HepG2 (cell line): ENCODE results near the gene NYAP1. TPM values are rescaled to one million over a fixed set of nuclear protein-coding genes. Genes with fewer than 3 reads are reported as not detected.

ENCODE experiments used
- ATF7-NPFF ChIP-seq: sonication (generic); formaldehyde crosslinking; IDR thresholded peaks from 2 replicates; pipeline ENCODE4 v1.8.1; 2023; ENCODE audit warnings: mild to moderate bottlenecking, low read depth, missing genetic modification reagents, moderate library complexity
- CAMTA2 ChIP-seq: sonication (generic); formaldehyde crosslinking; IDR thresholded peaks from 2 replicates; pipeline ENCODE4 v1.4.0; 2020; ENCODE audit warnings: mild to moderate bottlenecking, missing genetic modification reagents, borderline replicate concordance
- FOXA1 ChIP-seq, 2 experiments: fragments of 450-650 bp in 1 of 2; sonication (generic) in 1 of 2; formaldehyde crosslinking in 1 of 2; IDR thresholded peaks; 2 replicates each; pipeline versions ENCODE4 v1.4.0 to v1.6.1; 2016 to 2020; ENCODE audit warnings: missing genetic modification reagents in 1 of 2
- FOXP1 ChIP-seq, 2 experiments: fragments of 450-650 bp in 1 of 2; IDR thresholded peaks; 2 replicates each; pipeline ENCODE4 v1.6.1; 2017 to 2018; ENCODE audit warnings: antibody characterized with exemption in 1 of 2
- GTF3A ChIP-seq: sonication (generic); formaldehyde crosslinking; conservative IDR thresholded peaks from 2 replicates; pipeline ENCODE4 v1.4.0; 2020; ENCODE audit warnings: mild to moderate bottlenecking, missing genetic modification reagents
- HNRNPK ChIP-seq: fragments of 200-400 bp; formaldehyde crosslinking; IDR thresholded peaks from 2 replicates; pipeline ENCODE4 v1.6.1; 2018; ENCODE audit warnings: low read length, low read depth, moderate library complexity, mild to moderate bottlenecking; ENCODE audit not compliant: poor library complexity, severe bottlenecking
- HOXA7 ChIP-seq: sonication (generic); formaldehyde crosslinking; IDR thresholded peaks from 2 replicates; pipeline ENCODE4 v1.8.1; 2022; ENCODE audit warnings: mild to moderate bottlenecking, missing genetic modification reagents, moderate library complexity
- ISX ChIP-seq: sonication (generic); formaldehyde crosslinking; conservative IDR thresholded peaks from 2 replicates; pipeline ENCODE4 v1.5.0; 2020; ENCODE audit warnings: missing genetic modification reagents
- KDM1A ChIP-seq: IDR thresholded peaks from 2 replicates; pipeline ENCODE4 v1.6.1; 2016; ENCODE audit warnings: missing compliant biosample characterization
- MAFG ChIP-seq: sonication (generic); formaldehyde crosslinking; IDR thresholded peaks from 2 replicates; pipeline ENCODE4 v1.5.1; 2020; ENCODE audit warnings: mild to moderate bottlenecking, missing genetic modification reagents
- PHF21A ChIP-seq: sonication (generic); formaldehyde crosslinking; IDR thresholded peaks from 2 replicates; pipeline ENCODE4 v1.5.0; 2020; ENCODE audit warnings: mild to moderate bottlenecking, missing genetic modification reagents
- PHF5A ChIP-seq: IDR thresholded peaks from one replicate; pipeline ENCODE4 v1.6.1; 2018; ENCODE audit warnings: low read depth, missing genetic modification reagents; ENCODE audit not compliant: unreplicated experiment
- U2AF1 ChIP-seq: fragments of 200-400 bp; formaldehyde crosslinking; optimal IDR thresholded peaks from 2 replicates; pipeline ENCODE3; 2017; ENCODE audit warnings: mild to moderate bottlenecking, low read depth, low read length
- ZBTB3 ChIP-seq: sonication (generic); formaldehyde crosslinking; IDR thresholded peaks from 2 replicates; pipeline ENCODE4 v1.4.0; 2020; ENCODE audit warnings: low read depth, mild to moderate bottlenecking, moderate library complexity, missing genetic modification reagents, borderline replicate concordance
- ZFP36 ChIP-seq: fragments of 150-350 bp; IDR thresholded peaks from 2 replicates; pipeline ENCODE4 v1.6.1; 2018; ENCODE audit warnings: borderline replicate concordance, low read length, low read depth; ENCODE audit not compliant: partially characterized antibody
- ZNF451 ChIP-seq: sonication (generic); formaldehyde crosslinking; IDR thresholded peaks from 2 replicates; pipeline ENCODE4 v1.5.0; 2020; ENCODE audit warnings: mild to moderate bottlenecking, missing genetic modification reagents
- ZNF468 ChIP-seq: sonication (generic); formaldehyde crosslinking; IDR thresholded peaks from 2 replicates; pipeline ENCODE4 v1.8.0; 2022; ENCODE audit warnings: mild to moderate bottlenecking, moderate library complexity, missing genetic modification reagents
- ZNF547 ChIP-seq: sonication (generic); formaldehyde crosslinking; IDR thresholded peaks from 2 replicates; pipeline ENCODE4 v1.5.1; 2020; ENCODE audit warnings: mild to moderate bottlenecking, missing genetic modification reagents
- ZNF672 ChIP-seq: sonication (generic); formaldehyde crosslinking; IDR thresholded peaks from 2 replicates; pipeline ENCODE4 v1.8.1; 2022; ENCODE audit warnings: missing genetic modification reagents
- ZSCAN20 ChIP-seq: sonication (generic); formaldehyde crosslinking; IDR thresholded peaks from 2 replicates; pipeline ENCODE4 v1.4.0; 2020; ENCODE audit warnings: missing genetic modification reagents, mild to moderate bottlenecking, borderline replicate concordance
- ZSCAN31 ChIP-seq: sonication (generic); formaldehyde crosslinking; IDR thresholded peaks from 2 replicates; pipeline ENCODE4 v1.5.0; 2020; ENCODE audit warnings: low read depth, mild to moderate bottlenecking, missing genetic modification reagents
- polyA plus RNA-seq, 8 experiments: library from polyadenylated mRNA; depleted of rRNA in 3 of 8; stranded (reverse) in 7 of 8; unstranded in 1 of 8; fragments of >200 nt; fragmentation: Illumina TruSeq in 4 of 8; extraction: Trizol in 4 of 8; gene quantifications; 2 replicates each; pipeline versions ENCODE4 v1.2.1 to v1.2.3, GENCODE V29; 2011 to 2016; ENCODE audit warnings: low read depth in 4 of 8, missing spikeins in 1 of 8, mixed read lengths in 1 of 8; ENCODE audit not compliant: insufficient read depth in 1 of 8
- total RNA-seq, 5 experiments: library from RNA; depleted of rRNA; stranded (reverse); fragments of >200 nt; fragmentation: Illumina TruSeq; extraction: Trizol; gene quantifications; 2 replicates each; pipeline ENCODE4 v1.2.3, GENCODE V29; 2016; ENCODE audit warnings: low read depth in 1 of 5
- TF ChIP-seq, protein P1 (sequence below): fragments of 450-650 bp; IDR thresholded peaks from 2 replicates; pipeline ENCODE4 v1.6.1; 2016
- TF ChIP-seq, protein P2 (sequence below): sonication (generic); formaldehyde crosslinking; IDR thresholded peaks from 2 replicates; pipeline ENCODE4 v1.5.0; 2020; ENCODE audit warnings: mild to moderate bottlenecking, low read depth, missing genetic modification reagents, borderline replicate concordance
- TF ChIP-seq, protein P3 (sequence below): IDR thresholded peaks from 2 replicates; pipeline ENCODE4 v1.6.1; 2016; ENCODE audit warnings: missing compliant biosample characterization, missing genetic modification reagents, borderline replicate concordance
- TF ChIP-seq, protein P4 (sequence below): sonication (generic); formaldehyde crosslinking; IDR thresholded peaks from 2 replicates; pipeline ENCODE4 v1.5.1; 2020; ENCODE audit warnings: mild to moderate bottlenecking, missing genetic modification reagents, borderline replicate concordance

Gene NYAP1
- total and polyA plus RNA-seq, 2 of the 13 experiments (the other 11 are each of a cell fraction or from before 2014, with no cell fraction given) = 0.15 to 0.46 TPM

DNA sequence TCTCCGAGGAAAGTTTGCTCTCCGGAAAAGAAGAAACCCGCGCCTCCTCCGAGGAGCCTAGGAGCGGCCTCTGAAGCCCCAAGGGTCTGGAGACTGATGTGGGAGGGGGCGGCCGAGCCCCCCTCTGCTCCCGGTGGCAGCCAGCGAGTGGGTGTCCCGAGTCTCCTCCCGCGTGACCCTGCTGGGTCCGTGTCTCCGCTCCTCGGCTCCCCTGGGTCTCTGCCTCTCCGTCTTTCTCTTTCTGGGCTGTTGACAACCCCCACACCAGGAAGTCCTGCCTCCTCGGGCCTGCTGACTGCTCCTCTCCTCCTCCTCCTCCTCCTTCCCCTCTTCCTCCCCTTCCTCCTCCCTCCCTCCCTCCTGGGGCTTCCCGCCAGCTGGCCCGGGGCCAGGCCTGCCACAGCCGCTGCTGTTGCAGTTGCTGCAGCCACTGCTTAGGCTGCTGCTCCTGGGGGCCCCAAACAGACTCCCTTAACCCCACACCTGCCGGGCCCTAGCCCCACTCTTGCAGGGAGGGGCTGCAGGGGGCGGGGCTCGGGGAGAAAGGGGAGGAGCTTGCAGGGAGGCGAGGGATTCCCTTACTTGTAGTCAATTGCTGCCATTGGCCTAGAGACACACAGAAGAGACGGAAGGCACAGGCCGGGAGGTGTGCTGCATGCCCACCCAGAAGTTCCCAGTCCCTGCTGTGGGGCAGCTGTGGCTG, 4.6 kb upstream of the NYAP1 start, which contains the start of gene TSC22D4 (continued):
- TF ChIP-seq, protein P1, sequence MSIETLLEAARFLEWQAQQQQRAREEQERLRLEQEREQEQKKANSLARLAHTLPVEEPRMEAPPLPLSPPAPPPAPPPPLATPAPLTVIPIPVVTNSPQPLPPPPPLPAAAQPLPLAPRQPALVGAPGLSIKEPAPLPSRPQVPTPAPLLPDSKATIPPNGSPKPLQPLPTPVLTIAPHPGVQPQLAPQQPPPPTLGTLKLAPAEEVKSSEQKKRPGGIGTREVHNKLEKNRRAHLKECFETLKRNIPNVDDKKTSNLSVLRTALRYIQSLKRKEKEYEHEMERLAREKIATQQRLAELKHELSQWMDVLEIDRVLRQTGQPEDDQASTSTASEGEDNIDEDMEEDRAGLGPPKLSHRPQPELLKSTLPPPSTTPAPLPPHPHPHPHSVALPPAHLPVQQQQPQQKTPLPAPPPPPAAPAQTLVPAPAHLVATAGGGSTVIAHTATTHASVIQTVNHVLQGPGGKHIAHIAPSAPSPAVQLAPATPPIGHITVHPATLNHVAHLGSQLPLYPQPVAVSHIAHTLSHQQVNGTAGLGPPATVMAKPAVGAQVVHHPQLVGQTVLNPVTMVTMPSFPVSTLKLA = no peak
- TF ChIP-seq ZNF451 (CRISPR knock-in tag) = no peak
- TF ChIP-seq ZFP36 = no peak
- peak; percentile 95 for TF ChIP-seq HNRNPK
- TF ChIP-seq, protein P2, sequence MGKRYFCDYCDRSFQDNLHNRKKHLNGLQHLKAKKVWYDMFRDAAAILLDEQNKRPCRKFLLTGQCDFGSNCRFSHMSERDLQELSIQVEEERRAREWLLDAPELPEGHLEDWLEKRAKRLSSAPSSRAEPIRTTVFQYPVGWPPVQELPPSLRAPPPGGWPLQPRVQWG (CRISPR knock-in tag) = no peak
- no peak for TF ChIP-seq ZNF672 (CRISPR knock-in tag)
- TF ChIP-seq, protein P3, sequence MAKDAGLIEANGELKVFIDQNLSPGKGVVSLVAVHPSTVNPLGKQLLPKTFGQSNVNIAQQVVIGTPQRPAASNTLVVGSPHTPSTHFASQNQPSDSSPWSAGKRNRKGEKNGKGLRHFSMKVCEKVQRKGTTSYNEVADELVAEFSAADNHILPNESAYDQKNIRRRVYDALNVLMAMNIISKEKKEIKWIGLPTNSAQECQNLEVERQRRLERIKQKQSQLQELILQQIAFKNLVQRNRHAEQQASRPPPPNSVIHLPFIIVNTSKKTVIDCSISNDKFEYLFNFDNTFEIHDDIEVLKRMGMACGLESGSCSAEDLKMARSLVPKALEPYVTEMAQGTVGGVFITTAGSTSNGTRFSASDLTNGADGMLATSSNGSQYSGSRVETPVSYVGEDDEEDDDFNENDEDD (CRISPR knock-in tag) = no peak; the same call in 1 of the 2 replicates
- no peak for TF ChIP-seq ZSCAN31 (CRISPR knock-in tag)
- TF ChIP-seq ZSCAN20 (CRISPR knock-in tag) = no peak
- TF ChIP-seq U2AF1 = no peak
- no peak for TF ChIP-seq KDM1A (CRISPR knock-in tag)
- TF ChIP-seq ISX = no peak
- no peak for TF ChIP-seq GTF3A (CRISPR knock-in tag)
- no peak for TF ChIP-seq HOXA7
- no peak for TF ChIP-seq CAMTA2
- TF ChIP-seq ZNF547 (CRISPR knock-in tag) = peak; percentile 17; the same call in 1 of the 2 replicates
- TF ChIP-seq FOXP1 (IDR thresholded peaks at IDR 0.05) = no peak
- TF ChIP-seq FOXP1 (CRISPR knock-in tag; IDR thresholded peaks at IDR 0.05) = peak; percentile 13; the same call in 1 of the 2 replicates
- TF ChIP-seq, protein P4, sequence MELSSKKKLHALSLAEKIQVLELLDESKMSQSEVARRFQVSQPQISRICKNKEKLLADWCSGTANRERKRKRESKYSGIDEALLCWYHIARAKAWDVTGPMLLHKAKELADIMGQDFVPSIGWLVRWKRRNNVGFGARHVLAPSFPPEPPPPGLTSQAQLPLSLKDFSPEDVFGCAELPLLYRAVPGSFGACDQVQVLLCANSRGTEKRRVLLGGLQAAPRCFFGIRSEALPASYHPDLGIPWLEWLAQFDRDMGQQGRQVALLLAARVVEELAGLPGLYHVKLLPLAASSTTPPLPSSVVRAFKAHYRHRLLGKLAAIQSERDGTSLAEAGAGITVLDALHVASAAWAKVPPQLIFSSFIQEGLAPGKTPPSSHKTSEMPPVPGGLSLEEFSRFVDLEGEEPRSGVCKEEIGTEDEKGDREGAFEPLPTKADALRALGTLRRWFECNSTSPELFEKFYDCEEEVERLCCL (CRISPR knock-in tag) = peak; percentile 28; the same call in 1 of the 2 replicates
- 0 out of 2 replicates have a peak, but pooled peaks have one; percentile 64 for TF ChIP-seq ATF7-NPFF (CRISPR knock-in tag)
- no peak for TF ChIP-seq FOXA1 (IDR thresholded peaks at IDR 0.05)
- peak; percentile 51 for TF ChIP-seq FOXA1 (CRISPR knock-in tag; IDR thresholded peaks at IDR 0.05)
- TF ChIP-seq PHF5A (CRISPR knock-in tag) = no peak
- no peak for TF ChIP-seq ZBTB3 (CRISPR knock-in tag)
- no peak; the same call in 1 of the 2 replicates for TF ChIP-seq PHF21A (CRISPR knock-in tag)
- TF ChIP-seq ZNF468 (CRISPR knock-in tag) = no peak
- no peak for TF ChIP-seq MAFG (CRISPR knock-in tag)
